Measurements from ENCODE around the gene LRRC51. TPM values are rescaled to one million over a fixed set of nuclear protein-coding genes. Genes with fewer than 3 reads are reported as not detected.

Gene LRRC51
- total RNA-seq, 3 donors from 2014 or later (not counting 1 experiment from before 2014, with no cell fraction given) = 2.0 to 3.1 (median 2.5) TPM

DNA sequence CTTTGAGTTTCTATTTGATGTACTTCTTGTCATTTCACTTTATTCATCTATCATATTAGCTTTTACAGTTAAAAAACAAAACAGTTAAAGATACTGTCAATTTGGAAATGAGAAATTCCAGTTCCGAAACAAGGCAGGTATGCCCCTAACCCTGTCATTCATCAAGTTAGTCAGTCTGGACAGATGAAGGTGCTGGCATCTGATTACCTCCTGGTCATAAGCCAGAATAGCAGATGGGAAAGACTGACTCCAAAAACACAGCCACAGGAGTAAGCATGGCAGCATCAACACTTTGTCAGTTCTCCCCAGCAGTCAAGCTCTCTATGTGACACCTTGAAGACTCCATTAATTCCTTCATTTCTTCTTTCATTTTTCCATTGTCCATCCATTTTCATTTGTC, 4.3 kb downstream of the LRRC51 start:
- no peak overlapping the region for H3K4me3 Mint-ChIP-seq
- intact Hi-C loops (cut with micrococcal nuclease) = no loop called here
- DNase-seq = no peak

GRCh38 chr11:72085621-72086351, 5.1 kb downstream of the LRRC51 start:
- Mint-ChIP-seq H3K27ac (peak overlapping the region; percentile 0 to 63), H3K36me3 (no peaks in the 10 kb centered on the region), H3K4me1 (peaks cover 9 to 16% of the 10 kb centered on the region in 2 donors), H3K9me3 (no peaks in the 10 kb centered on the region), H3K27me3 (ENCODE audit: low read depth in 2 of 2) (no peaks in the 10 kb centered on the region), H3K4me3 (no peak overlapping the region)
- ATAC-seq (no peak), DNase-seq (no peak)
- TF ChIP-seq CTCF (IDR thresholded peaks at IDR 0.05) = no peak
- Histone ChIP-seq H3K36me3 (ENCODE audit: control insufficient read depth, insufficient read depth, low read length) (peaks cover 14% of the 10 kb centered on the region), H3K9me3 (ENCODE audit: control insufficient read depth, insufficient read depth, low read length) (no peaks in the 10 kb centered on the region), H3K27me3 (ENCODE audit: control insufficient read depth, insufficient read depth, low read length) (no peaks in the 10 kb centered on the region), H3K4me1 (ENCODE audit: control insufficient read depth, insufficient read depth, low read length) (peaks cover 7% of the 10 kb centered on the region), H3K4me3 (ENCODE audit: low read length) (no peak overlapping the region), H3K27ac (ENCODE audit: low read length) (no peak overlapping the region)
- intact Hi-C loops (cut with micrococcal nuclease) = no loop called here
- WGBS (ENCODE audit: insufficient coverage) = 97% methylated on average over 2 of the region's 3 CpGs

More for the DNA sequence above, 4.3 kb downstream of the LRRC51 start:
- H3K27ac ChIP-seq (ENCODE audit: low read length) = no peak overlapping the region
- ATAC-seq = no peak
- H3K4me1 Mint-ChIP-seq = peaks cover 17 to 25% of the 10 kb centered on the region in 2 donors
- H3K27me3 Mint-ChIP-seq (ENCODE audit: low read depth in 2 of 2) = no peaks in the 10 kb centered on the region
- peak overlapping the region in 1 of 2 donors; percentile 63 for H3K27ac Mint-ChIP-seq
- H3K4me1 ChIP-seq (ENCODE audit: control insufficient read depth, insufficient read depth, low read length) = peaks cover 11% of the 10 kb centered on the region
- H3K9me3 ChIP-seq (ENCODE audit: control insufficient read depth, insufficient read depth, low read length) = no peaks in the 10 kb centered on the region
- no peak overlapping the region for H3K4me3 ChIP-seq (ENCODE audit: low read length)
- no peak for TF ChIP-seq CTCF (IDR thresholded peaks at IDR 0.05)
- 100% methylated on average over 1 of the region's 1 CpG for WGBS (ENCODE audit: insufficient coverage)
- H3K9me3 Mint-ChIP-seq = no peaks in the 10 kb centered on the region
- no peaks in the 10 kb centered on the region for H3K27me3 ChIP-seq (ENCODE audit: control insufficient read depth, insufficient read depth, low read length)
- H3K36me3 ChIP-seq (ENCODE audit: control insufficient read depth, insufficient read depth, low read length) = peaks cover 14% of the 10 kb centered on the region
- H3K36me3 Mint-ChIP-seq = no peaks in the 10 kb centered on the region

GRCh38 chr11:72088076-72088808, 7.6 kb downstream of the LRRC51 start:
- no peak overlapping the region for H3K27ac Mint-ChIP-seq
- intact Hi-C loops (cut with micrococcal nuclease) = no loop called here
- H3K36me3 ChIP-seq (ENCODE audit: control insufficient read depth, insufficient read depth, low read length) = peaks cover 17% of the 10 kb centered on the region

More at GRCh38 chr11:72088076-72088808, 7.6 kb downstream of the LRRC51 start:
- no peaks in the 10 kb centered on the region for H3K4me1 ChIP-seq (ENCODE audit: control insufficient read depth, insufficient read depth, low read length)
- Mint-ChIP-seq H3K4me3 (no peak overlapping the region), H3K4me1 (peaks cover 0 to 15% of the 10 kb centered on the region in 2 donors), H3K27me3 (ENCODE audit: low read depth in 2 of 2) (no peaks in the 10 kb centered on the region), H3K36me3 (no peaks in the 10 kb centered on the region), H3K9me3 (no peaks in the 10 kb centered on the region)
- ATAC-seq (no peak), DNase-seq (no peak)
- H3K9me3 ChIP-seq (ENCODE audit: control insufficient read depth, insufficient read depth, low read length) = no peaks in the 10 kb centered on the region
- H3K27ac ChIP-seq (ENCODE audit: low read length) = no peak overlapping the region
- TF ChIP-seq CTCF (IDR thresholded peaks at IDR 0.05) = no peak
- H3K27me3 ChIP-seq (ENCODE audit: control insufficient read depth, insufficient read depth, low read length) = no peaks in the 10 kb centered on the region
- 88% methylated on average over 4 of the region's 4 CpGs for WGBS (ENCODE audit: insufficient coverage)
- no peak overlapping the region for H3K4me3 ChIP-seq (ENCODE audit: low read length)
